NK-92 (cell line): Measurements from ENCODE around the gene ANKRD18A.
"Not testable (repeated sequence)": the region's sequence is repeated elsewhere in the genome, so short reads cannot be mapped to it uniquely, and the experiment has no call there.

Experiments
- DNase-seq: peaks from one replicate; lab custom pipeline; 2025; ENCODE audit not compliant: unreplicated experiment; lab: John Stamatoyannopoulos, UW

The ANKRD18A gene

DNA sequence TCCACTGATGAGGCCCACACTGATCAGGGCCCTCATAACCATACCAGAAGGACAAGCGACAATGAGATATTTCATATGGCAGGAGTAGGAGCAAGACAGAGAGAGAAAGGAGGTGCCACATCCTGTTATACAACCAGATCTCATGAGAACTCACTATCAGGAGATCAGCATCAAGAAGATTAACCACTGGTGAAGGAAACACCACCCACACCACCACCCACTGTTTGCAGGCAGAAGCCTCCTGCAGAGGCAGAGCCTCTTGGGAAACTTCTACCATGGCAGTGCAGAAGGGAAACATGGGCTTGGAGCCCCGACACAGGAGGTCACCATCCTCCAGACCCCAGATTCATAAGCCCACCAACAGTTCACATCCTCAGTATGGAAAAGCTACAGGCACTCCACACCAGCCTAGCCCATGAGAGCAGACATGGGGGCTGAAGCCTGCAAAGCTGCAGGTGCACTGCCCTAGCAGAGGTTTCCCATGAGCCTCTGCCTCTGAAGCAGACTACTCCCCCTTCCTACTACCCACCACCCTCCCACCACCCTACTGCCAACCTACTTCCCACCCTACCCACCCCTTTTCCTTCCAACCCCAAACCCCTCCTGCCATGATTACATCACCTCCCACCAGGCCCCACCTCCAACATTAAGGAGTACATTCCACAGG is 73.8 kb downstream of the ANKRD18A start:
- DNase-seq: not testable (repeated sequence)

DNA sequence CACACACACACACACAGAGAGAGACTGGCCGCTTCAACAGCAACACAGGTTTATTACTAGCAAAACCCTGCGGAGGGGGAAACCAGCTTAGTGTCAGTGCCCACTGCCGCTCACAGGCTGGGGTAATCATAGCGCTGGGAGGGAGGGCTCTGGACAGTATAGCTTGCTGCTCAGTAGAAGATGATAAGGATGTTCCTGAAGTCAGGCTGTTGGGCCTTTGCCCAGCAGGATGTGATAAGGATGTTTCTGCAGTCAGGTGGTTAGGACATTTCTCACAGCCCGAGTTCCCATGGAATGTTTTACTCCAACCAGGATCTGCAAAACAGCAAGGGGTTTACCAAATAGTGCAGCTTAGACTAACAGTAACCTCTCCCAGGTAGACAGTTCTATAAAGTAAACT is 79.9 kb downstream of the ANKRD18A start:
- DNase-seq: not testable (repeated sequence)

- DNase-seq: no peak
Observed at GRCh38 chr9:38529317-38529716, 91.1 kb downstream of the ANKRD18A start.

DNA sequence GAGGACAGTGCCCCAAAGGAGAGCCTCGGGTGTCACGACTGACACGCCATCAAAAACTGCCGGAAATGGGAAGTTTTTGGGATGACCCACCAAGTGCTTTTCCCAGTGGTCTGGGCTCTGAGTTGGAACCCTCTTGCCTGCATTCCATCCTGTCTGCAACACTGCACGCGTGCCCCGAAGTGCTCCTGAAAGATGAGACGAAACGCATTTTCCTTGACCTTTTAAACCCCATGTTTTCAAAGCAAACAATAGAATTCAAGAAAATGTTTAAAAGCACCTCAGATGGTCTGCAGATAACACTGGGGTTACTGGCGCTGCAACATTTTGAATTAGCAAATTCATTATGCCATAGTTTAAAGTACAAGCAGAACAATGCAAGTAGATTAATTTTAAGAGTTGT is 92.9 kb downstream of the ANKRD18A start:
- no peak for DNase-seq

- no peak for DNase-seq
Observed at GRCh38 chr9:38526591-38526990, 93.8 kb downstream of the ANKRD18A start.

DNA sequence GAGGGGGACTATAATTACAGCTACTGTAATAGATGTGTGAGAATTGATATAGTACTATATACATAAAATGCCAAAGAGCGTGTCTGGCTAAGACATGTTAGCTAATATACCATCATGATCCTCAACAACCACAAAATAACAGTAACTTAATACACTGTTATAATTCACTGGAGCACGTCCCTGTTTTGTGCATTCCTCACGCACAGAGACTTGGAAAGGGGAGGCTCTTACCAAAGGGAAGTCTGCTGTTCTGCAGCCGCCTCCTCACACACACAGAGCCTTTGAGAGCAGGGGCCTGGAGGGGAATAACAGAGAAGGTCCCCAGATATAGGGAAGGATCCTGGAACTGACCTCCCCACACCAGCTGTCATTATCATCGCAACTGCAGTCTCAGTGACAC is 97.3 kb downstream of the ANKRD18A start:
- DNase-seq: no peak

DNA sequence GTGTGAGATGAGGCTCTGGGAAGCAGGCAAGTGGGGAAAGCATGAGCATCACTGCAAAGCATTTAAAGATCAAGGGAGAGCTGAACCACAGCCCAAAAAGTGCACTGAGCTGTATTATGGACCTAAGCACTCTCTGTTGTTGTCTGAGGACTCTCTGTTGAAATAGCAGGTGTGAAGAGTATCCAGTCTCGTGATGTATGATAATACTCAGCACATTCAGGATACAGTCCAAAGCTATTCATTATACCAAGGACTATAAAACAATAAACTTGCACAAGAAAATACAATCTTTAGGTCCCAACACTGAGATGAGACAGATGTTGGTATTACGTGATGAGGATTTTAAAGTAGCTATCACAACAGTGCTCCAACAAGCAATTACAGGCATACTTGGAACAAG is 98.6 kb downstream of the ANKRD18A start:
- DNase-seq: no peak
